HL-60 (cell line): ENCODE measurements around the gene SLC39A9.

ENCODE experiments used
- DNase-seq, 2 experiments: peaks; one replicate each; pipeline ENCODE4 v3.0.0-alpha.2; 2010 to 2020; ENCODE audit warnings: low read depth in 1 of 2, low spot score in 1 of 2
- H3K27ac ChIP-seq: fragments of 250-450 bp; sonication (Bioruptor Pico); replicated peaks from 2 replicates; pipeline ENCODE4 v1.5.1; 2020; ENCODE audit warnings: mild to moderate bottlenecking, moderate library complexity
- H3K27me3 ChIP-seq: fragments of 250-450 bp; sonication (Bioruptor Pico); 2 replicates; pipeline ENCODE4 v1.5.1; 2021; ENCODE audit warnings: mild to moderate bottlenecking, moderate library complexity; ENCODE audit not compliant: insufficient read depth, poor library complexity, severe bottlenecking
- H3K4me3 ChIP-seq: replicated peaks from 2 replicates; pipeline ENCODE4 v1.5.1; 2011; ENCODE audit warnings: mild to moderate bottlenecking, control low read depth, low read length; ENCODE audit not compliant: insufficient read depth
- CTCF ChIP-seq: IDR thresholded peaks from one replicate; pipeline ENCODE4 v1.5.1; 2011; ENCODE audit warnings: low read length, control low read depth, inconsistent platforms; ENCODE audit not compliant: insufficient read depth
- GABPA ChIP-seq: IDR thresholded peaks from 2 replicates; pipeline ENCODE4 v1.6.1; 2012; ENCODE audit warnings: low read depth
- POLR2AphosphoS5 ChIP-seq: IDR thresholded peaks from 2 replicates; pipeline ENCODE4 v1.6.1; 2012; ENCODE audit warnings: low read depth
- SPI1 ChIP-seq: IDR thresholded peaks from 2 replicates; pipeline ENCODE4 v1.6.1; 2012; ENCODE audit warnings: low read depth, mild to moderate bottlenecking, borderline replicate concordance
- TF ChIP-seq, protein P1 (sequence below): IDR thresholded peaks from 2 replicates; pipeline ENCODE4 v1.6.1; 2012; ENCODE audit warnings: low read depth; ENCODE audit not compliant: insufficient replicate concordance

The SLC39A9 gene

DNA sequence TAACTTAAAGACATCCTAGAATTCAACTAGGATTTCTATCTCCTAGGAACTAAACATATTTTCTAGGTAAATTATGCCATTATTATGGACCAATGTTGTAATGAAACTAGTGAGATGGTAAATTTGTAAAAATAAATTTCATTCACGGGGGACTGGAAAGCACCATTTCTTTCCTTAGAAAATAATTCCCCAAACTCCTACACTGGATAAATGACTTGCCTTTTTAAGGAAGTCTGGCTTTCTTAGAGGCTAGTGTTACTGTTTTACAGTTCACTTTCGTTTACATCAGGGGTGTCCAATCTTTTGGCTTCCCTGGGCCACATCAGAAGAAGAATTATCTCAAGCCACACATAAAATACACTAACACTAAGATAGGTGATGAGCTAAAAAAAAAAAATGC lies 3.3 kb downstream of the SLC39A9 start:
- Histone ChIP-seq H3K27ac (no peak overlapping the region), H3K27me3 (no peaks in the 10 kb centered on the region), H3K4me3 (peak overlapping the region; percentile 77; the same call in 1 of the 2 replicates)
- TF ChIP-seq SPI1 (peak; percentile 6; the same call in 1 of the 2 replicates), CTCF (no peak)
- no peak for DNase-seq

DNA sequence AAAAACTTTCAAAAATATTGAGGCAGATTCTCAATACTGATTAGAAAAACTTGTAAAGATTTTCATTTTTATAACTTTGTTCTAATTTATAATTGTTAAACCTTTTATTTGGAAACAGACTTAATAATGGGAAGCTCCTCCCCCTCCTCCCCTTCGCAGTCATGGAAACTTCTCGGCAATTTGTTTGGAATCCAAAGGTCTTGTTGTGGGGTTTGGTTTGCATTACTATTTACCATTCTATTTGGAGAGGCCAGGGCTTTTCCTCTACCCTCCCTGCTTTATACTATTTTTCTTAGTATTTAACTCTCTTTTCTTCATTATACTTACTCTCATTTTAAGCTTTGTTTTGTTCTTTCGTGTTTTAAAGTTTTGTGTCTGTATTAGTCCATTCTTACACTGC lies 6.0 kb downstream of the SLC39A9 start:
- H3K27ac ChIP-seq, result no peak overlapping the region
- TF ChIP-seq CTCF (no peak), POLR2AphosphoS5 (no peak), GABPA (no peak), SPI1 (no peak)
- TF ChIP-seq, protein P1, sequence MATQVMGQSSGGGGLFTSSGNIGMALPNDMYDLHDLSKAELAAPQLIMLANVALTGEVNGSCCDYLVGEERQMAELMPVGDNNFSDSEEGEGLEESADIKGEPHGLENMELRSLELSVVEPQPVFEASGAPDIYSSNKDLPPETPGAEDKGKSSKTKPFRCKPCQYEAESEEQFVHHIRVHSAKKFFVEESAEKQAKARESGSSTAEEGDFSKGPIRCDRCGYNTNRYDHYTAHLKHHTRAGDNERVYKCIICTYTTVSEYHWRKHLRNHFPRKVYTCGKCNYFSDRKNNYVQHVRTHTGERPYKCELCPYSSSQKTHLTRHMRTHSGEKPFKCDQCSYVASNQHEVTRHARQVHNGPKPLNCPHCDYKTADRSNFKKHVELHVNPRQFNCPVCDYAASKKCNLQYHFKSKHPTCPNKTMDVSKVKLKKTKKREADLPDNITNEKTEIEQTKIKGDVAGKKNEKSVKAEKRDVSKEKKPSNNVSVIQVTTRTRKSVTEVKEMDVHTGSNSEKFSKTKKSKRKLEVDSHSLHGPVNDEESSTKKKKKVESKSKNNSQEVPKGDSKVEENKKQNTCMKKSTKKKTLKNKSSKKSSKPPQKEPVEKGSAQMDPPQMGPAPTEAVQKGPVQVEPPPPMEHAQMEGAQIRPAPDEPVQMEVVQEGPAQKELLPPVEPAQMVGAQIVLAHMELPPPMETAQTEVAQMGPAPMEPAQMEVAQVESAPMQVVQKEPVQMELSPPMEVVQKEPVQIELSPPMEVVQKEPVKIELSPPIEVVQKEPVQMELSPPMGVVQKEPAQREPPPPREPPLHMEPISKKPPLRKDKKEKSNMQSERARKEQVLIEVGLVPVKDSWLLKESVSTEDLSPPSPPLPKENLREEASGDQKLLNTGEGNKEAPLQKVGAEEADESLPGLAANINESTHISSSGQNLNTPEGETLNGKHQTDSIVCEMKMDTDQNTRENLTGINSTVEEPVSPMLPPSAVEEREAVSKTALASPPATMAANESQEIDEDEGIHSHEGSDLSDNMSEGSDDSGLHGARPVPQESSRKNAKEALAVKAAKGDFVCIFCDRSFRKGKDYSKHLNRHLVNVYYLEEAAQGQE, result no peak
- H3K4me3 ChIP-seq, result no peak overlapping the region
- H3K27me3 ChIP-seq, result no peaks in the 10 kb centered on the region
- no peak for DNase-seq

DNA sequence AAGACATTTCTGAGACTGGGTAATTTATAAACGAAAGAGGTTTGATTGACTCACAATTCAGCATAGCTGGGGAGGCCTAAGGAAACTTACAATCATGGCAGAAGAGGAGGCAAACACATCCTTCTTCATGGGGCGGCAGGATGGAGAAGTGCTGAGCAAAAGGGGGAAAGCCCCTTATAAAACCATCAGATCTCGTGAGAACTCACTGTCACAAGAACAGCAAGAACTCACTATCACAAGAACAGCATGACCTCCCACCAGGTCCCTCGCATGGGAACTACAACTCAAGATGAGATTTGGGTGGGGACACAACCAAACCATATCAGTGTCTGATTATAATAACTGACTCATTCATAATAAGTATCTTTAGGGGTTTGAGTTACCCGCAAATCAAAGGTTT lies 6.4 kb downstream of the SLC39A9 start:
- Histone ChIP-seq H3K27ac (no peak overlapping the region), H3K27me3 (no peaks in the 10 kb centered on the region), H3K4me3 (no peak overlapping the region)
- no peak for DNase-seq
- TF ChIP-seq CTCF, result no peak
- TF ChIP-seq GABPA, result no peak
- TF ChIP-seq, protein P1, result no peak
- no peak for TF ChIP-seq SPI1
- no peak for TF ChIP-seq POLR2AphosphoS5

- no peak for TF ChIP-seq GABPA
- TF ChIP-seq, protein P1, result no peak
- TF ChIP-seq SPI1, result no peak
- TF ChIP-seq POLR2AphosphoS5, result no peak
- TF ChIP-seq CTCF, result no peak
Observed at GRCh38 chr14:69405762-69406161, 7.3 kb downstream of the SLC39A9 start.

More at GRCh38 chr14:69405762-69406161, 7.3 kb downstream of the SLC39A9 start:
- Histone ChIP-seq H3K27ac (no peak overlapping the region), H3K27me3 (no peaks in the 10 kb centered on the region), H3K4me3 (no peak overlapping the region)
- no peak for DNase-seq
